Stimulated activated CD4-positive, alpha-beta T cell treated with anti-CD3 and anti-CD28 coated beads, Interleukin-12 subunit alpha, Interleukin-12 subunit beta, amount 100 ng/mL, for 4 hours (primary cell): ENCODE data around the gene IFT80.
"Not testable (repeated sequence)": the region's sequence is repeated elsewhere in the genome, so short reads cannot be mapped to it uniquely, and the experiment has no call there.

Source experiments
- DNase-seq: peaks from one replicate; pipeline ENCODE4 v3.0.0-alpha.2; 2020

IFT80 gene

GRCh38 chr3:160257606-160258005 is 141.4 kb downstream of the IFT80 start:
- no peak for DNase-seq

- no peak for DNase-seq
Observed at GRCh38 chr3:160253298-160253697, 145.7 kb downstream of the IFT80 start.

- no peak for DNase-seq
Observed at GRCh38 chr3:160247766-160248165, 151.3 kb downstream of the IFT80 start.

- DNase-seq, result no peak
Observed at GRCh38 chr3:160245261-160245800, 153.7 kb downstream of the IFT80 start.

- not testable (repeated sequence) for DNase-seq
Observed at GRCh38 chr3:160240719-160241118, 158.3 kb downstream of the IFT80 start.

GRCh38 chr3:160232014-160232413 is 167.0 kb downstream of the IFT80 start:
- DNase-seq, result no peak

GRCh38 chr3:160227419-160227818 is 171.6 kb downstream of the IFT80 start:
- no peak for DNase-seq

- DNase-seq, result no peak
Observed at GRCh38 chr3:160226026-160226907, 172.8 kb downstream of the IFT80 start.

GRCh38 chr3:160225176-160226025 is 173.6 kb downstream of the IFT80 start, which contains the start of gene C3orf80:
C3orf80 (plus strand) TSS chr3:160225422; CDS start chr3:160225636, 214 bp downstream.
- peak; percentile 37 for DNase-seq

GRCh38 chr3:160224811-160225175 is 174.2 kb downstream of the IFT80 start:
- no peak for DNase-seq

- no peak for DNase-seq
Observed at GRCh38 chr3:160224256-160224655, 174.8 kb downstream of the IFT80 start.

GRCh38 chr3:160221019-160221418 is 178.0 kb downstream of the IFT80 start:
- no peak for DNase-seq

GRCh38 chr3:160220038-160220437 is 179.0 kb downstream of the IFT80 start:
- no peak for DNase-seq

- no peak for DNase-seq
Observed at GRCh38 chr3:160218136-160218535, 180.9 kb downstream of the IFT80 start.

GRCh38 chr3:160217675-160218074 is 181.3 kb downstream of the IFT80 start:
- no peak for DNase-seq

- no peak for DNase-seq
Observed at GRCh38 chr3:160213191-160213590, 185.8 kb downstream of the IFT80 start.

- DNase-seq, result no peak
Observed at GRCh38 chr3:160210799-160211221, 188.2 kb downstream of the IFT80 start.

GRCh38 chr3:160210341-160210740 is 188.7 kb downstream of the IFT80 start:
- DNase-seq, result no peak
